GM19455 (cell line): ENCODE results near the gene KCTD12.

ENCODE experiments used
- ATAC-seq: cut with Tn5 transposase; IDR thresholded peaks from one replicate; pipeline ENCODE4 v1.9.1; 2021; ENCODE audit not compliant: unreplicated experiment

The KCTD12 gene

GRCh38 chr13:76888421-76888820 is 2.2 kb upstream of the KCTD12 start:
- no peak for ATAC-seq

- ATAC-seq: no peak
Observed at GRCh38 chr13:76887076-76887563, 915 bp upstream of the KCTD12 start.

GRCh38 chr13:76886005-76886291 is 257 bp downstream of the KCTD12 start:
- ATAC-seq: no peak

GRCh38 chr13:76885203-76886004 is 801 bp downstream of the KCTD12 start:
- peak; percentile 46 for ATAC-seq

- ATAC-seq: no peak
Observed at GRCh38 chr13:76884907-76885202, 1.4 kb downstream of the KCTD12 start.

GRCh38 chr13:76884186-76884906 is 1.9 kb downstream of the KCTD12 start:
- ATAC-seq: peak; percentile 25

GRCh38 chr13:76883236-76883635 is 3.0 kb downstream of the KCTD12 start:
- no peak for ATAC-seq

GRCh38 chr13:76882431-76882830 is 3.8 kb downstream of the KCTD12 start:
- ATAC-seq: no peak

- no peak for ATAC-seq
Observed at GRCh38 chr13:76879883-76880270, 6.3 kb downstream of the KCTD12 start.

GRCh38 chr13:76879203-76879882 is 6.9 kb downstream of the KCTD12 start:
- peak; percentile 88 for ATAC-seq

GRCh38 chr13:76878043-76878442 is 8.2 kb downstream of the KCTD12 start:
- ATAC-seq: no peak

GRCh38 chr13:76875271-76875815 is 10.9 kb downstream of the KCTD12 start:
- no peak for ATAC-seq

- peak; percentile 63 for ATAC-seq
Observed at GRCh38 chr13:76874479-76874878, 11.7 kb downstream of the KCTD12 start.

- no peak for ATAC-seq
Observed at GRCh38 chr13:76873445-76873844, 12.8 kb downstream of the KCTD12 start.

- ATAC-seq: no peak
Observed at GRCh38 chr13:76872675-76873074, 13.5 kb downstream of the KCTD12 start.

- ATAC-seq: no peak
Observed at GRCh38 chr13:76871432-76871831, 14.8 kb downstream of the KCTD12 start.

- ATAC-seq: no peak
Observed at GRCh38 chr13:76868371-76868770, 17.8 kb downstream of the KCTD12 start.

GRCh38 chr13:76865996-76866503 is 20.2 kb downstream of the KCTD12 start:
- ATAC-seq: no peak

GRCh38 chr13:76865109-76865508 is 21.1 kb downstream of the KCTD12 start:
- no peak for ATAC-seq

- no peak for ATAC-seq
Observed at GRCh38 chr13:76864259-76864658, 21.9 kb downstream of the KCTD12 start.

GRCh38 chr13:76863022-76863421 is 23.2 kb downstream of the KCTD12 start:
- no peak for ATAC-seq

- ATAC-seq: no peak
Observed at GRCh38 chr13:76861859-76862258, 24.3 kb downstream of the KCTD12 start.
